Activated CD4-positive, alpha-beta T cell treated with anti-CD3 and anti-CD28 coated beads for 4 hours (primary cell): Measurements from ENCODE around the gene NKX2-4.

Experiments used
- DNase-seq, 2 donors: peaks; one replicate each; pipeline ENCODE4 v3.0.0-alpha.2; 2020

The NKX2-4 gene

DNA sequence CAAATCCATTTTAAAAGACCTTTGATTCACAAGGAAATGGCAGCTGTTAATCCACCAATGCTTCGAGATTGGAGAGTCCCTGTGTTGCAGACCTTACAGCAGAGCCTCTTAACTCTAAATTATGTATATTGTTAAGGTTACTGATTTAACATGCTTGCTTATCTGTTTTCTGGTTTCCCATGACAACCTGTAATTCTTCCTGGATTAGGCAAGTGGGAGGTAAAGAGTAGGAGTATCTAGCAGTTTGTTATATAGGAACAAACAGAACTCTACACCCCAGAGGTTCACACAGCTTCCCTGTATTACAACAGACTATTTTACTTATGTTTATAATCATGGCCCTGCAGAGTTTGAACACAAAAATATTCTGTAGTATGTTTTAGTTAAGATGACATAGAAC is 39.5 kb downstream of the NKX2-4 start:
- no peak for DNase-seq

DNA sequence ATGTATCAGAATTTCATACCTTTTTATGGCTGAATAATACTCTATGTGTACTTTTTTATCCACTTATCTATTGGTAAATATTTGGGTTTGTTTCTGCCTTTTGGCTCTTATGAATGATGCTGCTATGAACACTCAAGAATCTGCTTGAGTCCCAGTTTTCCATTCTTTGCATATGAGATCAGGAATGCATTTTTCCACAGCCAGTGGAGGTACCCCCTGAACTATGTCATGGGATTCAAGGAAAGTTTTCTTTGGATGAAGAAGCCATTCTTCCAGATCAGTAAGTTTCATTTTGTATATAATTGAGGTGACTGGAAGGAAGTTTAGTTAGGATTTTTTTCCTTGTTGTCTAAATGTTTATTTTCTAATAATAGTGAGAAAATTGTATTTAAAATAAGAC is 40.9 kb downstream of the NKX2-4 start:
- DNase-seq, result no peak

DNA sequence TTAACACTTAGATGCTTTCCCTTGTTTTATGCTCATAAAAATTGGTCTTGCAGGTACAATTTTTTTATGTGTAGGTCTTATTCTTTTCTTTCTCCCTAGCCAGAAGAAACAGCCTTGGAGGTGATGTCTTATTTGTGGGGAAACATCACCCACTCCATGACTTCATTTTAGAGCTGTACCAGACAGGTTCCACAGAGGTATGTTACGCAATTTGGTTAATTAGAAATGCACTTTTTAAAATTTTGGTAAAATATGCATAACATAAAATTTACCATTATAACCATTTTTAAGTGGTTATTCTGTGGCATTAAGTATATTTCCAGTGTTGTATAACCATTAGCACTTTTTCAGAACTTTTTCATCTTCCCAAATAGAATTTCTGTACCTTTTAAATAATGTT is 41.3 kb downstream of the NKX2-4 start:
- DNase-seq, result no peak

GRCh38 chr20:21353236-21353635 is 44.1 kb downstream of the NKX2-4 start:
- DNase-seq, result no peak

GRCh38 chr20:21352703-21353102 is 44.6 kb downstream of the NKX2-4 start:
- no peak for DNase-seq
